ENCODE measurements around the gene ANOS1.

GRCh38 chrX:8741981-8742380 is 10.0 kb upstream of the ANOS1 start:
- TF ChIP-seq CTCF (IDR thresholded peaks at IDR 0.05) (no peak), POLR2A (IDR thresholded peaks at IDR 0.05) (no peak), POLR2AphosphoS5 (IDR thresholded peaks at IDR 0.05) (no peak), EP300 (IDR thresholded peaks at IDR 0.05) (no peak)
